Cardiac muscle cell (in vitro differentiated cells and primary cell): ENCODE results near the gene USF3. TPM values are rescaled to one million over a fixed set of nuclear protein-coding genes. Genes with fewer than 3 reads are reported as not detected.
"Not testable (repeated sequence)": the region's sequence is repeated elsewhere in the genome, so short reads cannot be mapped to it uniquely, and the experiment has no call there.

Experiments
- DNase-seq, 2 donors: peaks; one replicate each; pipeline versions ENCODE4 v3.0.0 to v3.0.0-alpha.2; 2010 to 2017; ENCODE audit warnings: low read depth in 1 of 2, low spot score in 1 of 2
- H3K27ac ChIP-seq: fragments of 200-600 bp; sonication (generic); 2 replicates; pipeline ENCODE4 v1.5.1; 2016
- H3K27me3 ChIP-seq: fragments of 200-600 bp; sonication (generic); 2 replicates; pipeline ENCODE4 v1.6.0; 2016; ENCODE audit warnings: control low read depth
- H3K36me3 ChIP-seq: fragments of 200-600 bp; sonication (generic); 2 replicates; pipeline ENCODE4 v1.5.1; 2016; ENCODE audit warnings: control low read depth
- H3K4me1 ChIP-seq: fragments of 200-600 bp; sonication (generic); 2 replicates; pipeline ENCODE4 v1.8.1; 2017; ENCODE audit warnings: low read depth, mild to moderate bottlenecking, mixed run types
- H3K4me3 ChIP-seq: fragments of 200-600 bp; sonication (generic); 2 replicates; pipeline ENCODE4 v1.5.1; 2016; ENCODE audit warnings: mild to moderate bottlenecking
- H3K9me3 ChIP-seq: fragments of 200-600 bp; sonication (generic); 2 replicates; pipeline ENCODE4 v1.5.1; 2017; ENCODE audit warnings: low read depth, mild to moderate bottlenecking, control low read depth
- polyA plus RNA-seq: library from polyadenylated mRNA; unstranded; fragments of >200 nt; fragmentation: Nextera tagmentation; extraction: Ambion mirVana; gene quantifications from 2 replicates; pipeline ENCODE4 v1.2.1, GENCODE V29; 2016
- total RNA-seq: library from RNA; depleted of rRNA; stranded (reverse); fragments of >200 nt; gene quantifications from 2 replicates; pipeline ENCODE4 v1.2.3, GENCODE V29; 2016
- TF ChIP-seq, protein P1 (sequence below): IDR thresholded peaks from 2 replicates; pipeline ENCODE4 v1.5.1; 2012; ENCODE audit warnings: low read depth, mild to moderate bottlenecking, low read length

The USF3 gene
- total and polyA plus RNA-seq, 2 experiments from 2014 or later = 3.1 to 11.4 TPM

DNA sequence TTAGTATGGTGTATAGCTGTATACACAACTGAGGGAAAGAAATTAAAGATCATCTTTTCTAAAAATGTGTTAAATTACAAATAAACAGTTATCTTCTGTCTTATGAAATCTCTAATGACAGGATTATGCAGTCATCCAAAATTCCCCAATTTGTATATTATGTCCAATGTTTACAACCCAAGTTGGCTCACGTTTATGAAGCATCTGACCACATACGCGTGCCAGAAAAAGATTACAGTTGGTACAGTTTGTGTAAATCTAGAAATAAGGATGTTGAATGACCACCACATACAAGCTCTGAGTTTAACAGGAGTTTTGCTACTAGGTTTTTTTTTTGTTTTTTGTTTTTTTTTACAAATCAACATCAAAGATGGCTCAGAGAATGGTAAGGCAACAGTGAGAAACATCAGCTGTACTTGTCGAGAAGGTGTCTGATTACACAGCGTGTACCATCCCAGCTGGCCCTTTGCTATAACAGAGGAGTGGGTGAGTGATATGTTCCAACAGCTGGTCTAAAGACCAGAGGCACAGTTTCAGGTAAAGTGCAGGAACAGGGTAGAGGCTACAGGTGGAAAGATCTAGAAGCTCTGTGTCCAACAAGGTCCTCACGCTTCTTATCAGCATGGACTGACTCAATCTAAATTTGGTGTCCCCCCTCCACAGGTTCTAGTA, 47.1 kb downstream of the USF3 start:
- TF ChIP-seq, protein P1, sequence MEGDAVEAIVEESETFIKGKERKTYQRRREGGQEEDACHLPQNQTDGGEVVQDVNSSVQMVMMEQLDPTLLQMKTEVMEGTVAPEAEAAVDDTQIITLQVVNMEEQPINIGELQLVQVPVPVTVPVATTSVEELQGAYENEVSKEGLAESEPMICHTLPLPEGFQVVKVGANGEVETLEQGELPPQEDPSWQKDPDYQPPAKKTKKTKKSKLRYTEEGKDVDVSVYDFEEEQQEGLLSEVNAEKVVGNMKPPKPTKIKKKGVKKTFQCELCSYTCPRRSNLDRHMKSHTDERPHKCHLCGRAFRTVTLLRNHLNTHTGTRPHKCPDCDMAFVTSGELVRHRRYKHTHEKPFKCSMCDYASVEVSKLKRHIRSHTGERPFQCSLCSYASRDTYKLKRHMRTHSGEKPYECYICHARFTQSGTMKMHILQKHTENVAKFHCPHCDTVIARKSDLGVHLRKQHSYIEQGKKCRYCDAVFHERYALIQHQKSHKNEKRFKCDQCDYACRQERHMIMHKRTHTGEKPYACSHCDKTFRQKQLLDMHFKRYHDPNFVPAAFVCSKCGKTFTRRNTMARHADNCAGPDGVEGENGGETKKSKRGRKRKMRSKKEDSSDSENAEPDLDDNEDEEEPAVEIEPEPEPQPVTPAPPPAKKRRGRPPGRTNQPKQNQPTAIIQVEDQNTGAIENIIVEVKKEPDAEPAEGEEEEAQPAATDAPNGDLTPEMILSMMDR = no peak
- Histone ChIP-seq H3K36me3 (no peaks in the 10 kb centered on the region), H3K27ac (no peak overlapping the region), H3K4me3 (no peak overlapping the region), H3K4me1 (no peaks in the 10 kb centered on the region), H3K27me3 (no peaks in the 10 kb centered on the region), H3K9me3 (no peaks in the 10 kb centered on the region)
- no peak for DNase-seq

DNA sequence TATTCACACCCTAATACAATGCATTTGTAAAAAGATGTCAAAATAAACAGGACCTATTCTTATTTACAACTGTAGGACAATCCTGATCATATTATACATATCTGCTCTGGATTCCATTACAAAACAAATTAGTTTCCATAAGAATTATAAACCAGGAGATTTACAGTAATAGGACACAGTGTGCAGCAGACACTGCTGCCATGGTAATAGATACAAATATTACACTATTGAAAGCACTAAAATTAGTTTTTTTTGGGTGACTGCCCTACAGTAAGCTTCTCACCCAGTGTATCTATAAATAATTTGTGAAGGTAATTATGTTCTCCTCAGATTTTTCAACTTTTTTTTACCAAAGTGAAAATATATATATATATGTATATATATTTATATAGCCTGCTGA, 47.9 kb downstream of the USF3 start:
- no peak for DNase-seq
- no peaks in the 10 kb centered on the region for H3K36me3 ChIP-seq
- H3K27me3 ChIP-seq = no peaks in the 10 kb centered on the region

DNA sequence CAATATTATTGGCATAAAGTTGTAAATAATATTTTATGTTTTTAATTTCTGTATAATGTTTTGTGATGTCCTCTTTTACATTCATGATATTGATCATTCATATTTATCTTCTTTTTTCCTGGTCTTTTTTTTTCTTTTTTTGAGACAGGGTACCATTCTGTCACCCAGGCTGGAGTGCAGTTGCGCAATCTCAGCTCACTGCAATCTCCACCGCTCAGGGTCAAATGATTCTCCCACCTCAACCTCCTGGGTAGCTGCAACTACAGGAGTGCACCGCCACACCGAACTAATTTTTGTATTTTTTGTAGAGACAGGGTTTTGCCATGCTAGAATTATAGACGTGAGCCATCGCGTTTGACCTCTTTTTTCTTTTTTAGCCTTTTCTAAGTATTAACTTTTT, 52.9 kb downstream of the USF3 start:
- no peaks in the 10 kb centered on the region for H3K27me3 ChIP-seq
- DNase-seq = no peak
- H3K4me3 ChIP-seq = no peak overlapping the region
- H3K9me3 ChIP-seq = no peaks in the 10 kb centered on the region
- no peaks in the 10 kb centered on the region for H3K36me3 ChIP-seq
- TF ChIP-seq, protein P1 = no peak
- no peak overlapping the region for H3K27ac ChIP-seq
- H3K4me1 ChIP-seq = no peaks in the 10 kb centered on the region

More for the DNA sequence above, 47.9 kb downstream of the USF3 start:
- no peaks in the 10 kb centered on the region for H3K9me3 ChIP-seq
- TF ChIP-seq, protein P1 = no peak
- H3K4me1 ChIP-seq = no peaks in the 10 kb centered on the region
- H3K27ac ChIP-seq = no peak overlapping the region
- H3K4me3 ChIP-seq = no peak overlapping the region

DNA sequence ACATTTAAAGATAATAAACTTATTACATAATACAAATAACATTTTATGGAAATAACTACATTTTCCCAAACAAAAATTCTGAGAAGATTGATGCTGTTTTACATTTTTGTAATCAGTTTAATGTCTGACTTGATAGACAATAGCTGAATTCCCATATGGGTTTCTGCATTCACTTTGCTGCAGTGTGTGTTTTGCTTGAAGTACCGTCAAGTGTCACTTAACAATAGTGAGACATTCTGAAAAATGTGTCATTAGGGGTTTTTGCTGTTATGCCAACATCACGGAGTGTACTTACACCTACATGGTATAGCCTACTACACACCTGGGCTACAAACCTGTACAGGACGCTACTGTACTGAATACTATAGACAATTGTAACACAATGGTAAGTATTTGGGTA, 57.5 kb downstream of the USF3 start:
- Histone ChIP-seq H3K36me3 (no peaks in the 10 kb centered on the region), H3K27ac (no peak overlapping the region), H3K4me1 (no peaks in the 10 kb centered on the region), H3K27me3 (no peaks in the 10 kb centered on the region), H3K4me3 (no peak overlapping the region), H3K9me3 (no peaks in the 10 kb centered on the region)
- TF ChIP-seq, protein P1 = no peak
- no peak for DNase-seq

DNA sequence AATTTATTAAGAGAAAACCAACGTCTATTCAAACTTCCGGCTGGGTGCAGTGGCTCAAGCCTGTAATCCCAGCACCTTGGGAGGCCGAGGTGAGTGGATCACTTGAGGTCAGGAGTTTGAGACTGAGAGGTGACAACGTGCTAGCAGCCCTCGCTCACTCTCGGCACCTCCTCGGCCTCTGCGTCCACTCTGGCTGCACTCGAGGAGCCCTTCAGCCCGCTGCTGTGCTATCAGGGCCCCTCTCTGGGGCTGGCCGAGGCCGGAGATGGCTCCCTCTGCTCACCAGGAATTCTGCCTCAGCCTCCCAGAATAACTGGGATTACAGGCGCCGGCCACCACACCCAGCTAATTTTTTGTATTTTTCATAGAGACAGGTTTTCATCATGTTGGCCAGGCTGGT, 58.7 kb downstream of the USF3 start:
- TF ChIP-seq, protein P1 = no peak
- DNase-seq = no peak

DNA sequence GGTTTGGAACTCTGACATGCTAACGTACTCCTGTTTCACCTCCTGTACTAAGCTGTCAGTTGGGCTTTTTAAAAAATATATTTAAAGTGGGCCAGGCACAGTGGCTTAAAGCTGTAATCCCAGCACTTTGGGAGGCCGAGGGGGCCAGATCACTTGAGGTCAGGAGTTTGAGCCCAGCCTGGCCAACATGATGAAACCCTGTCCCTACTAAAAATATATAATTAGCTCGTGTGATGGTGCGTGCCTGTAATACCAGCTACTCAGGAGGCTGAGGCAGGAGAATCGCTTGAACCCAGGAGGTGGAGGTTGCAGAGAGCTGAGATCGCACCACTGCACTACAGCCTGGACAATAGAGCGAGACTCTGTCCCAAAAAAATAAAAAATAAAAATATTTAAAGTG, 60.4 kb downstream of the USF3 start:
- not testable (repeated sequence) for H3K27me3 ChIP-seq, H3K4me1 ChIP-seq, H3K27ac ChIP-seq, H3K36me3 ChIP-seq, DNase-seq, H3K4me3 ChIP-seq, H3K9me3 ChIP-seq

More for the DNA sequence above, 58.7 kb downstream of the USF3 start:
- no peaks in the 10 kb centered on the region for H3K27me3 ChIP-seq
- H3K27ac ChIP-seq = no peak overlapping the region
- H3K36me3 ChIP-seq = no peaks in the 10 kb centered on the region
- H3K4me1 ChIP-seq = no peaks in the 10 kb centered on the region
- no peak overlapping the region for H3K4me3 ChIP-seq
- H3K9me3 ChIP-seq = no peaks in the 10 kb centered on the region
